ENCODE data around the gene NME3.
A peak's percentile ranks its signal among the peaks of the same experiment; 100 is the strongest.

NME3 gene

DNA sequence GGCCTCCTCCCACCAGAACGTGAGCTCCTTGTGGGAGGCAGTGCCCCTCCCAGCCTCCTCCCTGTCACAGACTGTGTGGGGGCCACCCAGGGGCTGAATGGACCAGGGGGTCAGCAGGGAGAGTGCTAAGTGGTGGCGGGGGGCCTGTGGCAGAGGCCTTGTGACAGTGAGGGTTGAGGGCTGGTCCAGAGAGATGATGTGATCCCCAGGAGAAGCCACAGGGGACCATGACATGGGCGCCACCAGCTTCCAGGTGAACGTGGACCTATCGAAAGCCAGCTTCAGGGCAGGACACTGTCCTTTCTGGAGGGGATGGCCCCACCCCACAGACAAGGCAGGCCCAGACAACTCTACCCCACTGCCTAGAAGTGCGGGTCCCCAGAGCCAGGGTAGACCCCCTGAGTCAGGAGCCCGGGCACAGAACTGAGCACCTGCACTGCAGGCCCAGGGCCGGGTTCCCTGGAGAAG, 7.9 kb upstream of the NME3 start:
- no peak for DNase-seq

DNA sequence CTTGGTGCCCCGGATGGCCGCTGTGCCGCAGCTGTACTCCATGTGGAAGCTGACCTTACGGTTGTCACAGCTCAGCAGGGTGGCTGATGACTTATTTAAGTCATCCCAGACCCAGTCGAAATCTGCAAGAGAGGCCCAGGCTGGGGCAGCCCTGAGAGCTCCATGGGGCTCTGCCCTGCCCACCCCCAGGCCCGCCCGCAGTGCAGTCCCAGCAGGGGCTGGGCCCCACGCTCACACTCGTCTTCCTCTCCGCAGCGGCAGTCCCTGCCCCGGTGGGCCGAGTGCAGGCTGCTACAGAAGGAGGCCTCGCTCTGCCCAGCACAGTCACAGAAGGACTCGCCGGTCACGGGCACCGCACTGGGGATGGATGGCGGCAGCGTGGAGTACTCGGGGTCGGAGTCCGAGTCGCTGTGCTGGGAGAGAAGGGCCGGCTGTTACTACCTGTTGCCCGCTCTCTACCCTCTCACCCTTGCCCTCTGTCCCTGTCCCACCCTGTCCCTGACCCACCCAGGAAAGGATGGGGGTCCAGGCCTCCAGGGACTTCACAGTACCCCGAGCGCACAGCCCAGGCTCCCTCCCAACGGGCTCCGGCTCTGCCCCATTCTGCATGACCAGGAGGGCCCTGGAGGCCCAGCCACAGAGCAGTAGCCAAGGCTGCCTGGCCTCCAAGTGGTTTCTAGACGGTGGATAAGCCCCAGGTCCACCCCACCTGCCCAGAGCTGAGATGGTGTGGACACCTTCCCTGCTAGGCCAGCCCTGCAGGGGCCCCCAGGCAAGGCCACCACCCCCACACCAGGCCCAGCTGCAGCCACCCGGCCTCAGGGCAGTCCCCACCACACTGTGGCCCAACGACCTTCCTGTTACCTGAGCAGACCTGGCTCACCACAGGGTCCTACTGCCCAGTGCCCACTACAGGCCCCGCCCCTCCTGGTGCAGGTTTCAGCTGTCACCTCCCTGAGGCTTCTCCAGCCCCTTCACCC, 7.1 kb upstream of the NME3 start:
- no peak for DNase-seq

DNA sequence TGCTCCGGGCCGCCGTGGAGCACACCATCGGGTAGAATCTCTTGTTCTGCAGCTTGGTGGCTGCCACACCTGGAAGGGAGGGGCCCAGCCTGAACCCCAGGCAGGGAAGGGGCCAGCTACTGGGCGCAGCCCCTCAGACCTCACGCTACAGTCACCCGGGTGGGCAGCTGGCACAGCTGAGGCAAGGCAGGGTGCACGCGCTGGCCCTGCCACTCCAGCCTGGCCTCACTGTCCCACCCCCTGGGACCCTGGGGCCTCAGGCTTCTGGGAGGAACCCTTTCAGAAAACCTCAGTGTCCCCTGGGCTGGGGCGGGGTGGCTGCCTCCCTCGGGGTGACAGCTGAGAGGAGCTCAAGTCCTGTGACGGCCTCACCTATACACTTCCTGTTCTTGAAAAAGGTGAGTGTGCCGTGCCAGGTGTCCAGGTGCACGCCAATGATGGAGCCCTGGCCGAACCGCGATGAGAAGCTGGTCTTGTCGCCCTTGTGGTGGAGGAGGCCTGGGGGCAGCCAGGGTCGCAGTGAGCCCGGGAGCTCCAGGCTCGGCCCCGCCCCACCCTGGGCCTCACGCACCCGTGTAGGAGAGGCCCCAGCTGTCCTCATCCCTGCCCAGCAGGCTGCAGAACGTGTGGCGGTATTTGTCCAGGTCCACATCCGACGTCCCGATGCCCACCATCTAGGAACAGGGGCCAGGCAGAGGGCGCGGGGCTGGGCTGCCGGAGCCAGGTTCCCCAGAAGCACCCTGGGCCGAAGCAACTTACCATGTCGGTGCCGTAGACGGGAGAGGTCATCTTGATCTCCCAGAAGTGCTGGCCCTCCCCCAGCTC, 6.2 kb upstream of the NME3 start:
- no peak for DNase-seq

DNA sequence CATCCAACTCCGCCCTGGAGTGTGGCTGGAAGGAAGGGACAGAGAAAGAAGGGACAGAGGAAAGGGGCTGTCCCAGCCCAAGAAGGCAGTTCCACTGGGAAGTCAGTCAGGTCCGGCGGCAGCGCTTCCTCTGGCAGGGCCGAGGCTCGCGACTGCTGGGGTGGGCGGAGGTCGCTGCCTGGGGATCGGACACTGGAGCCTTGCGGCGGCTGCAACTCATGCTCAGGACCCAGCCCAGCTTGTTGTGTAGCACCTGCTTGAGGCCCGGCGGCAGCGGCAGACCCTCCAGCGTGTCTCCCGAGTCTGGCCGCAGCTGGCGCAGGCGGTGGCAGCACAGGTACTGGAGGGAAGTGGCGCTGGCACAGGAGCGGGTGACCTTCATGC, 5.6 kb upstream of the NME3 start:
- DNase-seq, result no peak

DNA sequence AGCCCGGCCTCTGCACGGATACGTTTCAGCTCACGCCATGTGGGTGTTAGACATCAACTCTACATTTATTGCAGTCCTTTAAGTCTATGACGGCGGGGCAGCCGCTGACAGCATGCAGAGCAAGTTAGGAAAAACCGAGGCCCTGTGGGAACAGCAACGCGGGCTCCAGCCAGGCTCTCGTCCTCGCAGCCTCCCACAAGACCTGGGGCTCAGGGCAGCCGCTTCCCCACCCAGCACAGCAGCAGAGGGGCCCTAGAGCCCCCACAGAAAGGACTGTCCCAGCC, 5.3 kb upstream of the NME3 start:
- no peak for DNase-seq

DNA sequence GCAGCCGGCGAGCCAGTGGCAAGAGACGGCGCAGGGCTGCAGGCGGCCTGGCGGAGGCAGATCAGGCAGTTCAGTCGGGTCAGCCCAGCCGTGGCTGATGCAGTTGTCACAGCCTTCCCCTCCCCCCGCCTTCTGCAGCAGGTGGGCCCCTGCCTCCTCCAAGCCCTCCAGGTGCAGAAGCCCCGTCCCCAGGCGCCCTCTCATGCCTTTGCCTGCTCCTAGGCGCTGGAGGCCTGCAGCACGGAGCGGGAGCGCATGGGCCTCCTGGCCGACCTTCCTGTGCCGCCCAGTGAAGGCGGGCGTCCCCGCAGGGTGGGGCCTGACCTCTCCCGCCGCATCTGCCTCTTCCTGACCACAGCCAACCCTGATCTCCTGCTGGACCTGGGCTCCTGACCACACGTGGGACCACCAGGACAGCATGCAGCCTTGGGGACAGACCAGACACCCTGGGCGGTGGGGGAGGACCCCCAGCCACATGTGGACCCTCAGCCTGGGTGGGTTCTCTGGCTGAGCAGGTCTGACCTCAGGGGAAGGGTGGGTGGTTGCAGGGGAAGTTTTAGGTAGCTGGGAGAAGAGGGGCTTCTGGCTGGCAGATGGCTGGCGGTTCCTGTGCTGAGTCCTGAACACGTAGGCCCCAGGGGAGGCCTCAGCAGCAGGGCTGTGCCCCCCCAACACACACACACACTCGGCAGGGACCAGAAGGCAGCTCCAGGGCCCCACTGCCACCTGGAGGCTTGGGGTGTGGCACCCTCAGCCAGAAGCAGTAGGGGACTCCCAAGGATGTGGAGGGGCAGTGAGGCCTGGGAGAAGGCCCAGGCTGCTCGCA, 4.7 kb upstream of the NME3 start:
- no peak for DNase-seq

DNA sequence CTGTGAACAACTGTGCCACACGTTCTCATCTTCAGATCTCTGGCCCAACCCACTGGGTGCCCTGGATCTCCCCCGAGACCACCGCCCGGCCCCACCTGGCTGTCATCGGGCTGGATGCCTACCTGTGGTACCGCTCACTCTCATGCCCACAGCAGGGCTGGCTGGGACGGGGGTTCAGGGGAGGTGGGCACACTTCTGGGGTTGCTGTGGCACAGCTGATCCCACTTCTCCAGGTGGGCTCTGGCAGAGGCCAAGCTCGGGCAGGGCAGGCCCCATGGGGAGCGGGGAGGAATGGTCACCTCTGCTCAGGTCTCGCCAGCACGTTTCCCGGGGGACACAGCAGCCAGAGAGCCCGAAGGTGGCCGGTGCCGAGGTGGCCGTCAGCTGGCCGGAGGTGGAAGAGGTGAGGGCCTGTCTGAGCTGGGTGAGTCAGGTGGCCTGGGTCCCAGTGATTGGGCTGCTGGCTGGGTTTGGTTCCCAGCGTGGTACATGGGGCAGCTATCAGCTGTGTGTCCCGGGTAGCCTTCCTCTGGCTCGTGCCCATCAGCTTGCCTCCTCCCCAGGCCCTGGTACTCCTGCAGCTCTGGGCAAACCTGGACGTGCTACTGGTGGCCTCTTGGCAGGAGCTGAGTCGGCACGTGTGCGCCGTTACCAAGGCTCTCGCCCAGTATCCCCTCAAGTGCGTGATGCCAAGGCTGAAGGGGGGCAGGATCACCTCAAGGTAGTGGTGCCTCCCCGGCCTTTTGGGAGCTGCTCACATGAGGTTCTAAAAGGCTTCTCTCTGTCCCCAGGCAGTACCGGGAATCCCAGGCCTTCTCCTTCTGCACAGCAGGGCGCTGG, 3.9 kb upstream of the NME3 start:
- no peak for DNase-seq

DNA sequence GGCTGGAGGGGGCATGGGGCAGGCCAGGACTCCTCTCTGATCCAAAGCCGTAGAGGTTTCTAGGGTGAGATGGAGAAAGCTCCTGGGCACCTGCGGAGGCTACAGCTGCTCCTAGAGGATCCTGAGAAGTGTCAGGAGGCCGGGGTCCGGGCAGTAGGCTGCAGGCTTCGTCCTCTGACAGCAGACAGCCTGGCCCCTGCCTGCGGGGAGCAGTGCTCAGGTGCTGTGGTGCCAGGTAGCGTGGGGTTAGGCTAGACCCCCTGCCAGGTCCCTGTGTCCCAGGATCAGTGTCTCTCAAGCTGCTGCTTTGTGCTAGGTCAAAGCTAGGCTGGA, 3.1 kb upstream of the NME3 start:
- no peak for DNase-seq

DNA sequence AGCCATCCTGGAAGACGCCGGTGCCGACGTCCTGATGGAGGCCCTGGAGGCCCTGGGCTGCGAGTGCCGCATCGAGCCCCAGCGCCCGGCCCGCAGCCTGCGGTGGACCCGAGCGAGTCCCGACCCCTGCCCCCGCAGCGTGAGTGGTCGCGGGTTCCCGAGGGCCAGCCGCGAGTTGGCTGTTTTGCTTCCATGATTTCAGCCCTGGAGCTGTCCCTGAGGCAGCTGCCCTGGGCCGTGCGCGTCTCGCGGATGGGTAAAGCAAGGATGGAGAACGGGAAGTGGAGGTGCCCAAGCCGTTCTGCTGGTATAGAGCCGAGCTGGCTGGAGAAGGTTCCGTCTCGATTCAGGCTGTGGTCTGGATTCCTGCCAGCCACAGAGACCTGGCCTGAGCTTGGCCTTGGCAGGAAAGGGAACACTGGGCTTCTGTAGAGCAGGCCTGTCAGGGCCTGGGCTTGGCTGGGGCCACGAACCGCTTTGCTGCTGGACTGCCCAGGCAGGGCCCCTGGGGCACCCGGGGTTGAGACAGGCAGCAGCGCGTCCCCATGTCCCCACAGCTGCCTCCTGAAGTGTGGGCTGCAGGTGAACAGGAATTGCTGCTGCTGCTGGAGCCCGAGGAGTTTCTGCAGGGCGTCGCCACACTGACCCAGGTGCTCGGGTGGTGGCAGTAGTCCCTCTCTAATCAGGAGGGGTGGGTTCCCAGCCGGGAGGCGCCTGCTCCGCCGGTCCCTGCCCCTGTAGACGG, 2.5 kb upstream of the NME3 start:
- no peak for DNase-seq

DNA sequence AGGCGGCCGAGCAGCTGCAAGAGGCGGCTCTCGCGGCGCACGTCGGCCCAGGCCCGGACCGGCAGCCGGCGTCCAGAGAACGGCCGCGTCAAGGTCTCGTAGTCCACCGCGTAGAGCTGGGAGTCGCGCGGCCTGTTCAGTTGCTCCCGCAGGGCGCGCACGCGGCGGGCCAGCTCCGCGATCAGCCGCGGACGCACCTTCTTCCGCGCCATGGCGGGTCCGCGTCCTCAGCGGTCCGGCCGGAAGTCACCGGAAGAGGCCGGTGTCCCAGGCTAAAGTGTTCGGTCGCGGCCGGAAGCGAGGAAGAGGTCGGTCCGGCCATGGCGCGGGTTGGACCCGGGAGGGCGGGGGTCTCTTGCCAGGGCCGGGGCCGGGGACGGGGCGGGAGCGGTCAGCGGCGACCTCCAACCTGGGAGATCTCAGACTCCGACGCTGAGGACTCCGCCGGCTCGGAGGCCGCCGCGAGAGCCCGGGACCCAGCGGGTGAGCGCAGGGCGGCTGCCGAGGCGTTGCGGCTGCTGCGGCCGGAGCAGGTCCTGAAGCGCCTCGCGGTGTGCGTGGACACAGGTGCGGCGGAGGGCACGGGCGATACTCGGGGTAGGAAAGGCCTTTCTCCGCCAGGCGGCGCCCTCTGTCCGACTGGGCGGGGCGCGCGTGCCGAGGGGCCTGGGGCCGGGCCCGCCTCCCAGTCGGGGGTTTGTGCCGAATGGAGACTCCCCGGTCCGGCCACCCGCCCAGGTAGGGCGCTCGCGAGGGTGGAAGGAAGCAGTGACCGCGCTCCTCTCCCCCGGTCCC, 1.8 kb upstream of the NME3 start, which contains the start of gene MRPS34:
TSS of gene MRPS34 (minus strand) at position 227 of the 795 bp plus-strand sequence. CDS start at position 212, 15 bp downstream.
- peak; percentile 56 for DNase-seq

DNA sequence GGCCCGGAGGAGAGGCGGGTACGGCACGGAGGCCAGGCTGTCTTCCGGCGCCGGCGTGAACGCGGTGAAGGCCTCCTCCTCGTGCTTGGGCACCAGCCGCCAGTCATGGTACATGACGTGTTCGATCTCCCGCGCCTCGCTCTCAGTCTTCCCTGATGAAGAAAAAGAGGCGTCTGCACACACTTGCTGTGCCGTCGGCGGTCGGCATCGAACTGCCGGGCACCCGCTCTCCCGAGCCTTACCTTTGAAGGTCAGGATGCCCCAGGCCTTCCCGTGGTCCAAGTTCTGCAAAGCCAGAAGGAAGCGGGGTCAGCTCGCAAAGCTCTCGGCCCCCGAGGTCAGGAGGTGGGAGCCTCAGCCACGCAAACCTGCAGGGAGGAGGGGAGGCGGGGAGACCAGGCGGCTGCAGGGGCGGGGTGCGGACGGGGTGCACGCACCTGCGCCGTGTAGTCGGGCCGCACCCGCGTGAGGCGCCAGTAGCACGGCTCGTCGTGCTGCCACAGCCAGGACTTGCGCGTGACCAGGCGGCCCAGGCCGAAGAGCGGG, 1.1 kb upstream of the NME3 start, which contains the start of gene EME2:
TSS of gene EME2 (plus strand) at position 449 of the 546 bp plus-strand sequence. CDS start 418 bp downstream, outside the sequence.
- no peak for DNase-seq

DNA sequence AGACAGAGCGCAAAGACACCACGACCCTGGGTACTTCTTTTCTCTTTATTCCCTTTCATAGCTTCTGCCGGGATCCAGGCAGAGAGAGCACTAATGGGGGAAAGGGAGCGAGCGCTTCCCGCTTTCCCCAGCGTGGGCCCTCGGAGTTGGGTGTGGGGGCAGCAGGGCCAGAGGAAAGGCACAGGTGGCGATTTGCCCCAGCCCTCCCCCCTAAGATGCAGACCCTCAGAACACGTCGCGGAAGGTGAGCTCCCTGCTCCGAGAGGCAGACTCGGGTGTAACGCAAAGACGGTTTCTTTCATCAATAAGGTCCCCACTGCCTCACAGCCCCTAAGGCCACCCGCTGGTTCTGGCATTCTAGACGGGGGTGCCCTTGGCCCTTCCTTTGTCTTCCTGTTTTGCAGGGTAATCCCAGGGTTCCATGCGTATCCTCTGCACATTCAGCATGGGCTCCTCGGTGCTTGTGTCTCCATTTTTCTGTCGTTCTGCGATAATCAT, 570 bp upstream of the NME3 start:
- DNase-seq, result no peak

DNA sequence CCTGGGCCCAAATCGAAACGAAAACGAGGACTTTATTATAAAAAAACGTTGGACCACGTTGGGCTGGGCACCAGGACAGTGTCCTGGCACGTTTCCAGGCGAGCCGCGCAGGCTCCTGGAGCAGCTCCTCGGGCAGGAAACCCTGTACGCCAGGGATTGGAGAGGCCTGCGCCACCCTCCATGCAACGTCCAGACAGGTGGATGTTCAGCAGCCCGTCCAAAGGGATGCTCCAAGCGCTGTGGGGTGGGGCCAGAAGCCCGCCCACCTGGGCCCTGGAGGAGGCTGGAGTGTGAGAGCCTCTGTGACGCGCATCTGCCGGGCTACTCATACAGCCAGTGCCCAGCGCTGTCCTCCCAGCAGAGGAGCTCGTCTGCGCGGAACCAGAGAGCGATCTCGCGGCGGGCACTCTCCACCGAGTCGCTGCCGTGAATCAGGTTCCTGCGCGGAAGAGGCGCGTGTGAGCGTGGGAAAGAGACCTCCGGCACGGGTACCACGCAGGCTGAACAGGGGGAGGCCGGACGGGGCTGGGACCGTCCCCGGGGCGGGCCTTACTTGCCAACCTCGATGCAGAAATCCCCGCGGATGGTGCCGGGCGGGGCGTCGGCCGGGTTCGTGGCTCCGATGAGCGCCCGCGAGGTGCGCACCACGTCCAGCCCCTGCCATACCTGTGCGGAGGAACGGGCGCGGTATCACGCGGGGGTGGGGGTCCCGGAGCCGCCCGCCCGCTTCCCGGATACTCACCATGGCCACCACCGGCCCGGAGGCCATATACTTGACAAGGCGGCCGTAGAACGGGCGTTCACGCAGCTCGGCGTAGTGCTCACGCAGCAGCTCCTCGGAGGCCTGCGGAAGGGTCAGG, 785 bp downstream of the NME3 start:
- no peak for DNase-seq

DNA sequence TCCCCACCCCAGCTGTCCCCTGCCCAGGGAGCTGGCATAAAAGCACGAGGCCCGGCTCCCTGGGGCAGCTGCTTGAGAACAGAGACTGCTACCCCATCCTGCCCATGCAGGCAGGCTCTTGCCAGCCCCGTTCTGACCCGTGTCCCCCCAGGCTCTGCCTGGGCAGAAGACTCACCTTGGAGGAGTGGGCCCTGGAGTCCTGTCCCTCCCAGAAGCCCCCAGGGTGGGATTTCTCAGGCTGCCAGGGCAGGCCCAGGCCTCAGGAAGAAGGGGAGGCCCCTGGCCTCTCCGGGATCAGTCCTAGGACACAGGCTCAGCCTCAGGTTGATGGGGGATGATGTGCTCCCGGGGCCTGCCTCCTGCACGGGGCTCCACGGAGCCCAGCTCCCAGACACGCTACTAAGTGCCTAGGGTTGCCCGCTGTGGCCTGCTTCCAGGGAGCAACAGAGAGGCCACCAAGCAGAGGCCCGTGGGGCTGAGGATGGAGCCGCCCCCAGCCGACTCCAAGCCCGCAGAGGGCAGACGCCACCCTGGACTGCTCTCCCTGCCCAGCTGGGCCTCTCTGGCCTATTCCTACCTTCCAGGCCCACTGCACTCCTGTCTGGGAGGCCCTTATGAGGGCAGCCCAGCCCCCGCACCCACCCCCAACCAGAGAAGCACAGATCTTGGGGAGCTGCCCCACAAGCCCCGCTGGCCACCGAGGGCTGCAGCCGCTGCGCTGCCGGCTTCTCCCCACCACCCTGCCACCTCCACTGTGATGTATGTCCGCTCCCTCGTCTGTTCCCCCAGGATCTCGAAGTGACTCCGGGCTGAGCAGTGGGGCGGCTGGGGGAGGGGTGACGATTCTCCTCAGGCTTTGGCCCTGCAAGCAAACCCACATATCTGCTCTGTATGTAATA, 1.7 kb downstream of the NME3 start:
- no peak for DNase-seq

DNA sequence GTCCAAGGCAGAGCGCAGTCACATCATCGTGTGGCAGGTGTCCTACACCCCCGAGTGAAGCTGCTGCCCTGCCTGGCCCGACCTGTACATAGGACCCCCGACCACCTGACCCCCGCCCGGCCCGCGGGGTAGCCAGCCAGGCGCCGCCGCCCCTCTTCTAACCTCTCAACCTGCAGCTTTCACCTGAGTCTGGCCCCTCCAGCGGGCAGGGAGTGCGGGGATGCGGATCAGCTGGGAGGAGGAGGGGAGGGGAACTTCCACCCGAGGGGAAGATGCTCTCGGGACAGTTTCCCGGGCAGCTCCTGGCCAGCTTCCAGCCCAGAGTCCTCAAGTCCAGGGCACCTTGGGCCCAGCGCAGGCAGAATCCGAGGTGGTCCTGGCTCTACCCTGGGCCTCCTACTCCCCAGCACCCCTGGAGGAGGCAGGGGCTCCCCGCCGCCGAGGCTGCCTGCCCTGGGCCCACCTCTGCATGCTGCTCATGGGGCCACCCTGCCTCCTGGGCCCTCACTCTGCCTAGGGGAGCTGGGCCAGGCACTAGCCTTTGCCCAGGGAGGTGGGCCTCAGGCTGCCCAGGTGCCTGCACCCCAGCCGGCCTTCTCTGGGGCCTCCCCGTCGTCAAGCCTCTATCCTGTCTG, 2.5 kb downstream of the NME3 start:
- DNase-seq, result no peak

DNA sequence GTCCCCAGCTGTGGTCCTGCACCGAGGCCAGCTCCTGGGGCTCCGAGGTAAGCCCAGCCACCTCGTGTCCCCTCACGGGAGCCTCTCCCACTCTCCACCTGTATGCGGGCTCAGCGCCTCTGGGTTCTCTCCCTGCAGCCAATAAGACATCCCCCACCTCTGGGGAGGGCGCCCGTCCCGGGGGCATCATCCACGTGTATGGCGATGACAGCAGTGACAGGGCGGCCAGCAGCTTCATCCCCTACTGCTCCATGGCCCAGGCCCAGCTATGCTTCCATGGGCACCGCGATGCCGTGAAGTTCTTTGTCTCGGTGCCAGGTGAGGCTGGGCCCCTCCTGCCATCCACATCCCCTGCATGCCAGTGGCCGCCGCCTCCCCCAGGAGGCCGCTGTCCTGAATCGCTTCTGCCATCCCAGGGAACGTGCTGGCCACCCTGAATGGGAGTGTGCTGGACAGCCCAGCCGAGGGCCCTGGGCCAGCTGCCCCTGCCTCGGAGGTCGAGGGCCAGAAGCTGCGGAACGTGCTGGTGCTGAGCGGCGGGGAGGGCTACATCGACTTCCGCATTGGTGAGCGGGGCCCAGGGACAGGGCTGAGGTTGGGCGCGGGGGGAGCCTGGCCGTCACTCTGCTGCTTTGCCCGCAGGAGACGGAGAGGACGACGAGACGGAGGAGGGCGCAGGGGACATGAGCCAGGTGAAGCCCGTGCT, 3.1 kb downstream of the NME3 start:
- DNase-seq, result no peak

All from GF-D8 (cell line).